ENCODE measurements around the gene MVB12B. TPM values are rescaled to one million over a fixed set of nuclear protein-coding genes. Genes with fewer than 3 reads are reported as not detected.

MVB12B gene
- total RNA-seq, 4 donors from 2014 or later: 27.2 to 36.9 (median 33.2) TPM

- TF ChIP-seq, protein P1, sequence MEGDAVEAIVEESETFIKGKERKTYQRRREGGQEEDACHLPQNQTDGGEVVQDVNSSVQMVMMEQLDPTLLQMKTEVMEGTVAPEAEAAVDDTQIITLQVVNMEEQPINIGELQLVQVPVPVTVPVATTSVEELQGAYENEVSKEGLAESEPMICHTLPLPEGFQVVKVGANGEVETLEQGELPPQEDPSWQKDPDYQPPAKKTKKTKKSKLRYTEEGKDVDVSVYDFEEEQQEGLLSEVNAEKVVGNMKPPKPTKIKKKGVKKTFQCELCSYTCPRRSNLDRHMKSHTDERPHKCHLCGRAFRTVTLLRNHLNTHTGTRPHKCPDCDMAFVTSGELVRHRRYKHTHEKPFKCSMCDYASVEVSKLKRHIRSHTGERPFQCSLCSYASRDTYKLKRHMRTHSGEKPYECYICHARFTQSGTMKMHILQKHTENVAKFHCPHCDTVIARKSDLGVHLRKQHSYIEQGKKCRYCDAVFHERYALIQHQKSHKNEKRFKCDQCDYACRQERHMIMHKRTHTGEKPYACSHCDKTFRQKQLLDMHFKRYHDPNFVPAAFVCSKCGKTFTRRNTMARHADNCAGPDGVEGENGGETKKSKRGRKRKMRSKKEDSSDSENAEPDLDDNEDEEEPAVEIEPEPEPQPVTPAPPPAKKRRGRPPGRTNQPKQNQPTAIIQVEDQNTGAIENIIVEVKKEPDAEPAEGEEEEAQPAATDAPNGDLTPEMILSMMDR (IDR thresholded peaks at IDR 0.05): no peak
- TF ChIP-seq EP300 (IDR thresholded peaks at IDR 0.05) (no peak), POLR2A (IDR thresholded peaks at IDR 0.05) (no peak)
- Histone ChIP-seq H3K36me3 (peaks cover 0 to 77% (median 0%) of the 10 kb centered on the region in 3 donors), H3K4me3 (no peak overlapping the region), H3K4me1 (peaks cover 0 to 16% (median 0%) of the 10 kb centered on the region in 4 donors), H3K27me3 (no peaks in the 10 kb centered on the region), H3K27ac (no peak overlapping the region), H3K9me3 (no peaks in the 10 kb centered on the region)
- WGBS, 2 donors: 63 to 78% methylated on average over 6 of the region's 6 CpGs
- DNase-seq (ENCODE audit: low spot score in 2 of 2): no peak
These were observed 92.8 kb downstream of the MVB12B start for GRCh38 chr9:126419475-126419874.

DNA sequence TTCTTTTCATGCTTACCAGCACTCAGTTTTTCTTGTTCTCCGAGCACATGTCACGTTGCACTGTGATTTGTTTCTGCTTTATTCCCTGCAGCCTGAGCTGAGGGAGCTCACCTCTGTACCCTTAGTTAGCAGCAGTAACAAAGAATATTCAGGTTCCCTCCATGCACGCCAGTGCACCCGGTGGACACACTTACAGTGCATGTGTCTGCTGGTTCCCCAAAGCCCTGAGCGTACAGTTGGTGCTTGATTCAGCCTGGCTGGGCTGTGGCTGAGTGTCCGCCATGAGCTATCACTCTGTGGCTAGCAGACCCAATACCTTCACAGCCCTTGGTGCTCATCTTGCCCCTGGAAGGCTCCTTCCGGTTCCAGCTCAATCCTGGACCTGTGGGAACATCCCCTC is 93.5 kb downstream of the MVB12B start:
- TF ChIP-seq EP300 (IDR thresholded peaks at IDR 0.05) (no peak), POLR2A (IDR thresholded peaks at IDR 0.05) (no peak)
- TF ChIP-seq, protein P1 (IDR thresholded peaks at IDR 0.05): no peak
- H3K9me3 ChIP-seq: no peaks in the 10 kb centered on the region
- no peaks in the 10 kb centered on the region for H3K27me3 ChIP-seq
- peaks cover 0 to 79% (median 0%) of the 10 kb centered on the region in 3 donors for H3K36me3 ChIP-seq
- H3K4me3 ChIP-seq: no peak overlapping the region
- DNase-seq (ENCODE audit: low spot score in 2 of 2): no peak
- 90 to 93% methylated on average over 7 of the region's 7 CpGs for WGBS, 2 donors
- H3K4me1 ChIP-seq: peaks cover 0 to 16% (median 0%) of the 10 kb centered on the region in 4 donors
- no peak overlapping the region for H3K27ac ChIP-seq

DNA sequence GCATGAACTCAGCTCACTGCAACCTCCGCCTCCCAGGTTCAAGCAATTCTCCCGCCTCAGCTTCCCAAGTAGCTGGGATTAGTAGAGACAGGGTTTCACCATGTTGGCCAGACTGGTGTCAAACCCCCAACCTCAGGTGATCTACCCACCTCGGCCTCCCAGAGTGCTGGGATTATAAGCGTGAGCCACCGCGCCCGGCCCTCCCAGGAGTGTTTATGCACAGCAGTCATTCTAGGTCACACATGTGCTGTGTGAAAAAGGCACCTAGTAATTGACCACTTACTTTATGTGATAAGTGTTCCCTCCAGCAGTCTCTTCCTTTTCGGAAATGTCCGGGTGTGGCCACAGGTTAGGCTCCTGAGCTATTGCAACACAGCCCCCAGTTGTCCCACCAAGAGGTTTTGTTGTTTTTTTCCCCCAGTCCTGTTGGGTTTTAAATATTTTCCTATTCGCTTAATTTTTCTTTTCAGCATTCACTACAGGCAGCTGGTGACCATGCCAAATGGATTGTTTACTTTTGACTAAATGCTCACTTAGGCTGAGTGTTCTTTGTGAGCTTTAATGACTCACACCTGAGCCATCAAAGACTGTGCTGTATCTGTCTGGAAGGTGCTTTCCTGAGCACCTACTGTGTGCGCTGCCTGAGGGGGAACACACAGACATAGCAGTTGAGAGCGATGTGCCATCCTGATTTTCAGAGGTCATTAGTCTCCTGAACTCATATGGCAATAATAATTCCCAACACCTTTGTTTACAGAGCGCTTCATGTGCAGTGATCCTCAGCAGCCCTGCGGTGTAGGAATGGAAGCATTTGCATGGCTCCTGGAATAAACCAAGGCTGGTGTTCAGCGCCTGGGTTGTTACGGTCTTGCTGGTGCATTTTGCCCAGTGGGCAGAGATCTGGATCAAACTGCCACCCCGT is 94.3 kb downstream of the MVB12B start:
- H3K9me3 ChIP-seq: no peaks in the 10 kb centered on the region
- H3K36me3 ChIP-seq: peaks cover 0 to 74% (median 0%) of the 10 kb centered on the region in 3 donors
- TF ChIP-seq, protein P1 (IDR thresholded peaks at IDR 0.05): no peak
- no peak for TF ChIP-seq EP300 (IDR thresholded peaks at IDR 0.05)
- TF ChIP-seq POLR2A (IDR thresholded peaks at IDR 0.05): no peak
- peak overlapping the region in 1 of 4 donors; percentile 55 for H3K27ac ChIP-seq
- peaks cover 0 to 16% (median 0%) of the 10 kb centered on the region in 4 donors for H3K4me1 ChIP-seq
- WGBS, 2 donors: 88 to 89% methylated on average over 13 to 17 of the region's 17 CpGs
- no peak overlapping the region for H3K4me3 ChIP-seq
- no peak for DNase-seq (ENCODE audit: low spot score in 2 of 2)
- H3K27me3 ChIP-seq: no peaks in the 10 kb centered on the region

DNA sequence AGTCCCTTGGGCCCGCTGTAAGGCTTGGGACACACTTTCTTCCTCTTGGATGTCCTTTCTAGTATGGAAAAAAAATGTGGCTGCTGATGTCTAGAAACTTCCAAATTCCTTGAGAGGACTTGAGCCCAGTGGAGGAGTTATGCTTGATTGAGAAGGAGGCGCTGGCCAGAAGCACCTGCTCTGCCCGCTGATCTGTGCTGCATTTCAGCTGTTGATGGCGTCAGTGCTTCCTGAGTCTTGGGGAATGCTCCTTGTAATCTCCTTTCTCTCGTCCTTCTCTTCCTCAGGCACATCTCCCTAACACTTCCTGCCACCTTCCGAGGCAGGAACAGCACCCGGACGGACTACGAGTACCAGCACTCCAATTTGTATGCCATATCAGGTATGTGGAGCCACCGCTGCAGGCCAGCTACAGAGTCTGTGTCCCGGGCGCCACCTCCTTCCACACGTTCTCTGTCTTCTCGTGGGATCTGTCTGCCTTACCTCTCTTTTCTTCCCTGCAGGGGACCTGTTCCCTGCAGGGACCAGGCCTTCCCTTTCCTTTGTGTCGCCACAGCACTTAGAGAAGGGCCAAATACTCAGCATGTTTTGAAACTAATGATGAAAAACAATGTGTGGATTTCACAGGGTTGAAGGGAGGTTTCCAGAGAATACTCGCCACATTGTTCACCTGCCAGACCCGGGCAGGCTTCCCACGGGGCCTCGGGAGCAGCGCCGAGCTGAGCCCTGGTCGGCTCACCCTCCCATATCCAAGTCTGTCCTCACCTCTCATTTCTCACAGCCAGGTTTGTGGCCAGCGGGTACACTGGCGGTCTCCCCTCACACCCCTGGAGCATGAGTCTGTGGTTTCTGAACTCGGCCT is 95.2 kb downstream of the MVB12B start:
- DNase-seq (ENCODE audit: low spot score in 2 of 2): no peak
- H3K36me3 ChIP-seq: peaks cover 0 to 65% (median 0%) of the 10 kb centered on the region in 3 donors
- peaks cover 0 to 16% (median 0%) of the 10 kb centered on the region in 4 donors for H3K4me1 ChIP-seq
- no peak for TF ChIP-seq POLR2A (IDR thresholded peaks at IDR 0.05)
- TF ChIP-seq, protein P1 (IDR thresholded peaks at IDR 0.05): no peak
- TF ChIP-seq EP300 (IDR thresholded peaks at IDR 0.05): no peak
- H3K9me3 ChIP-seq: no peaks in the 10 kb centered on the region
- WGBS, 2 donors: 80 to 85% methylated on average over 25 of the region's 25 CpGs
- H3K27me3 ChIP-seq: no peaks in the 10 kb centered on the region
- no peak overlapping the region for H3K4me3 ChIP-seq
- H3K27ac ChIP-seq: peak overlapping the region in 2 of 4 donors; percentile 43 to 55

Measured in tibial nerve (tissue), 4 donors.